Astrocyte of the cerebellum (primary cell): ENCODE measurements around the gene PNMA1.

Experiments
- DNase-seq: peaks from one replicate; pipeline ENCODE4 v3.0.0-alpha.2; 2011; ENCODE audit warnings: low read depth
- H3K4me3 ChIP-seq: 2 replicates; pipeline ENCODE4 v1.5.1; 2011; ENCODE audit warnings: mild to moderate bottlenecking, low read depth, low read length, moderate library complexity
- CTCF ChIP-seq: IDR thresholded peaks from 2 replicates; pipeline ENCODE4 v1.5.1; 2012; ENCODE audit warnings: low read length, low read depth, moderate library complexity, mild to moderate bottlenecking; ENCODE audit errors: missing control alignments
- in situ Hi-C: cut with HindIII; loops from 2 replicates; pipeline ENCODE4 v1.10.0; 2017; ENCODE audit warnings: low sequenced_read_pairs

PNMA1 gene

GRCh38 chr14:73749706-73750530, 35.7 kb upstream of the PNMA1 start:
- in situ Hi-C loops: loop anchor here (5.0 kb wide), 1 partner anchor 32 kb away; no protein-coding TSS in a partner anchor
- DNase-seq: no peak
- no peak for TF ChIP-seq CTCF
- H3K4me3 ChIP-seq: no peak overlapping the region

GRCh38 chr14:73748858-73749357, 34.7 kb upstream of the PNMA1 start:
- no peak overlapping the region for H3K4me3 ChIP-seq
- TF ChIP-seq CTCF: no peak
- in situ Hi-C loops: loop anchor here (5.0 kb wide), 1 partner anchor 33 kb away; no protein-coding TSS in a partner anchor
- no peak for DNase-seq

- DNase-seq: no peak
- no peak for TF ChIP-seq CTCF
- in situ Hi-C loops: loop anchor here (5.0 kb wide), 1 partner anchor 35 kb away; no protein-coding TSS in a partner anchor
- H3K4me3 ChIP-seq: no peak overlapping the region
These were observed 33.4 kb upstream of the PNMA1 start for GRCh38 chr14:73747379-73748211.

- DNase-seq: no peak
- no peak overlapping the region for H3K4me3 ChIP-seq
- TF ChIP-seq CTCF: peak; percentile 38
- in situ Hi-C loops: loop anchor here (5.0 kb wide), 1 partner anchor 36 kb away; no protein-coding TSS in a partner anchor
These were observed 32.6 kb upstream of the PNMA1 start for GRCh38 chr14:73746520-73747378.

- no peak for TF ChIP-seq CTCF
- in situ Hi-C loops: loop anchor here (5.0 kb wide), 1 partner anchor 36 kb away; no protein-coding TSS in a partner anchor
- DNase-seq: no peak
- no peak overlapping the region for H3K4me3 ChIP-seq
These were observed 31.7 kb upstream of the PNMA1 start for GRCh38 chr14:73745571-73746519.
